Stimulated activated CD4-positive, alpha-beta T cell treated with anti-CD3 and anti-CD28 coated beads, TNF-alpha, amount 100 ng/mL, for 48 hours (primary cell): ENCODE measurements around the gene AQP11.
A peak's percentile ranks its signal among the peaks of the same experiment; 100 is the strongest.
"Not testable (repeated sequence)": the region's sequence is repeated elsewhere in the genome, so short reads cannot be mapped to it uniquely, and the experiment has no call there.

ENCODE experiments used
- DNase-seq, 3 donors: peaks; one replicate each; pipeline ENCODE4 v3.0.0-alpha.2; 2020; ENCODE audit warnings: low read depth in 3 of 3

Gene AQP11

GRCh38 chr11:77592727-77593126, 3.0 kb downstream of the AQP11 start:
- no peak for DNase-seq

GRCh38 chr11:77593883-77594282, 4.1 kb downstream of the AQP11 start:
- DNase-seq: no peak

- no peak for DNase-seq
These were observed 6.9 kb downstream of the AQP11 start for GRCh38 chr11:77596626-77597025.

GRCh38 chr11:77598195-77598594, 8.4 kb downstream of the AQP11 start:
- no peak for DNase-seq

- DNase-seq: no peak
These were observed 12.8 kb downstream of the AQP11 start for GRCh38 chr11:77602381-77603088.

GRCh38 chr11:77604281-77604680, 14.5 kb downstream of the AQP11 start:
- DNase-seq: no peak

- DNase-seq: no peak
These were observed 19.5 kb downstream of the AQP11 start for GRCh38 chr11:77609234-77609633.

GRCh38 chr11:77611921-77612320, 22.2 kb downstream of the AQP11 start:
- DNase-seq: no peak

GRCh38 chr11:77617892-77618291, 28.1 kb downstream of the AQP11 start:
- DNase-seq: no peak

- peak in 1 of 3 donors; percentile 15 for DNase-seq
These were observed 29.9 kb downstream of the AQP11 start for GRCh38 chr11:77619576-77620198.

GRCh38 chr11:77630157-77630710, 40.5 kb downstream of the AQP11 start:
- no peak for DNase-seq

- DNase-seq: not testable (repeated sequence)
These were observed 44.2 kb downstream of the AQP11 start for GRCh38 chr11:77633926-77634325.

GRCh38 chr11:77636731-77637344, 47.1 kb downstream of the AQP11 start:
- DNase-seq: no peak

- DNase-seq: peak; percentile 69 to 73 (median 70)
These were observed 47.8 kb downstream of the AQP11 start, which contains the start of gene CLNS1A for GRCh38 chr11:77637345-77638165. Gene CLNS1A (minus strand): TSS chr11:77637794. CDS start chr11:77637714, 80 bp downstream.

GRCh38 chr11:77642228-77642627, 52.5 kb downstream of the AQP11 start:
- DNase-seq: no peak

GRCh38 chr11:77644887-77645286, 55.1 kb downstream of the AQP11 start:
- DNase-seq: no peak

- DNase-seq: no peak
These were observed 58.0 kb downstream of the AQP11 start for GRCh38 chr11:77647654-77648305.

GRCh38 chr11:77650123-77650522, 60.4 kb downstream of the AQP11 start:
- DNase-seq: no peak

GRCh38 chr11:77654770-77655434, 65.1 kb downstream of the AQP11 start:
- DNase-seq: no peak

- DNase-seq: no peak
These were observed 66.6 kb downstream of the AQP11 start for GRCh38 chr11:77656362-77656761.
